GM12878 (cell line): Measurements from ENCODE around the gene ALDH3B2. TPM values are rescaled to one million over a fixed set of nuclear protein-coding genes. Genes with fewer than 3 reads are reported as not detected.
A peak's percentile ranks its signal among the peaks of the same experiment; 100 is the strongest.

Source experiments
- ATF2 ChIP-seq: IDR thresholded peaks from 2 replicates; pipeline ENCODE4 v1.6.1; 2012; ENCODE audit warnings: low read length, inconsistent platforms
- E2F8 ChIP-seq: fragments of 450-650 bp; IDR thresholded peaks from 2 replicates; pipeline ENCODE4 v1.6.1; 2018; ENCODE audit warnings: mild to moderate bottlenecking, low read depth, moderate library complexity; ENCODE audit not compliant: partially characterized antibody
- ETV6 ChIP-seq, 2 experiments: fragments of 450-650 bp in 1 of 2; IDR thresholded peaks in 1 of 2; conservative IDR thresholded peaks in 1 of 2; 2 replicates each; pipeline ENCODE4 v1.6.1; 2014; ENCODE audit warnings: antibody characterized with exemption in 1 of 2, borderline replicate concordance in 1 of 2, low read depth in 1 of 2, mild to moderate bottlenecking in 1 of 2, moderate library complexity in 1 of 2
- FOS ChIP-seq: IDR thresholded peaks from 3 replicates; pipeline ENCODE4 v1.6.1; 2011; ENCODE audit warnings: borderline replicate concordance; ENCODE audit not compliant: insufficient read length; ENCODE audit errors: extremely low read depth
- KDM1A ChIP-seq: fragments of 200-600 bp; sonication (generic); IDR thresholded peaks from 2 replicates; pipeline ENCODE4 v1.6.1; 2016; ENCODE audit warnings: borderline replicate concordance
- MAX ChIP-seq: IDR thresholded peaks from 2 replicates; pipeline ENCODE4 v1.6.1; 2012; ENCODE audit warnings: low read depth, low read length, improper control_type of control experiment
- MEF2A ChIP-seq: IDR thresholded peaks from 2 replicates; pipeline ENCODE4 v1.6.1; 2011; ENCODE audit warnings: low read depth, mild to moderate bottlenecking, low read length, moderate library complexity; ENCODE audit not compliant: insufficient read depth
- MYB ChIP-seq: fragments of 150-350 bp; IDR thresholded peaks from 2 replicates; pipeline ENCODE4 v1.6.1; 2014; ENCODE audit warnings: mild to moderate bottlenecking, low read depth, low read length, borderline replicate concordance
- NBN ChIP-seq: fragments of 450-650 bp; IDR thresholded peaks from 2 replicates; pipeline ENCODE4 v1.6.1; 2016
- NFXL1 ChIP-seq: fragments of 450-650 bp; IDR thresholded peaks from 2 replicates; pipeline ENCODE4 v1.6.1; 2017; ENCODE audit warnings: antibody characterized with exemption, mild to moderate bottlenecking, borderline replicate concordance
- NR2C2 ChIP-seq: IDR thresholded peaks from 2 replicates; pipeline ENCODE4 v1.6.1; 2011; ENCODE audit warnings: borderline replicate concordance, low read depth; ENCODE audit not compliant: control insufficient read depth, insufficient read length
- POU2F2 ChIP-seq: IDR thresholded peaks from 3 replicates; pipeline ENCODE4 v1.6.1; 2011; ENCODE audit warnings: low read depth, mild to moderate bottlenecking, low read length, borderline replicate concordance
- RAD21 ChIP-seq: IDR thresholded peaks from 2 replicates; pipeline ENCODE4 v1.6.1; 2011; ENCODE audit warnings: mild to moderate bottlenecking, low read depth, low read length, moderate library complexity; ENCODE audit not compliant: insufficient read depth
- RAD51 ChIP-seq: fragments of 450-650 bp; IDR thresholded peaks from 2 replicates; pipeline ENCODE4 v1.6.1; 2016; ENCODE audit warnings: moderate library complexity, mild to moderate bottlenecking, inconsistent platforms
- RB1 ChIP-seq: fragments of 450-650 bp; formaldehyde crosslinking; IDR thresholded peaks from 2 replicates; pipeline ENCODE4 v1.6.1; 2017; ENCODE audit warnings: mild to moderate bottlenecking, borderline replicate concordance
- RBBP5 ChIP-seq: fragments of 200-600 bp; sonication (generic); conservative IDR thresholded peaks from 2 replicates; pipeline ENCODE4 v1.6.1; 2016
- RELA ChIP-seq: fragments of 450-650 bp; IDR thresholded peaks from 2 replicates; pipeline ENCODE4 v1.8.0; 2014; ENCODE audit warnings: borderline replicate concordance; ENCODE audit not compliant: partially characterized antibody
- RUNX3 ChIP-seq: IDR thresholded peaks from 2 replicates; pipeline ENCODE4 v1.6.1; 2012; ENCODE audit warnings: low read length, inconsistent platforms
- SPI1 ChIP-seq: IDR thresholded peaks from 2 replicates; pipeline ENCODE4 v1.6.1; 2011; ENCODE audit warnings: low read depth, mild to moderate bottlenecking, low read length, moderate library complexity, borderline replicate concordance; ENCODE audit not compliant: insufficient read depth
- TAF1 ChIP-seq: IDR thresholded peaks from 2 replicates; pipeline ENCODE4 v1.6.1; 2011; ENCODE audit warnings: mild to moderate bottlenecking, low read depth, low read length, borderline replicate concordance
- TCF12 ChIP-seq: IDR thresholded peaks from 2 replicates; pipeline ENCODE4 v1.6.1; 2011; ENCODE audit warnings: low read depth, mild to moderate bottlenecking, low read length
- YBX1 ChIP-seq: fragments of 450-650 bp; IDR thresholded peaks from 2 replicates; pipeline ENCODE4 v1.6.1; 2016; ENCODE audit warnings: antibody characterized with exemption
- ZBTB4 ChIP-seq: fragments of 450-650 bp; formaldehyde crosslinking; IDR thresholded peaks from 2 replicates; pipeline ENCODE4 v1.4.0; 2022; ENCODE audit warnings: mild to moderate bottlenecking, moderate library complexity
- ZNF24 ChIP-seq: fragments of 450-650 bp; IDR thresholded peaks from 2 replicates; pipeline ENCODE4 v1.6.1; 2017; ENCODE audit warnings: antibody characterized with exemption, mild to moderate bottlenecking
- polyA plus RNA-seq, 11 experiments: library from polyadenylated mRNA; depleted of rRNA in 4 of 11; unstranded in 6 of 11; stranded (reverse) in 5 of 11; fragments of >200 nt; fragmentation: Nextera tagmentation in 4 of 11; fragmentation: Illumina TruSeq in 1 of 11; extraction: Ambion mirVana in 4 of 11; extraction: Trizol in 1 of 11; gene quantifications; 1 replicate in 1 of 11; 2 replicates in 10 of 11; pipeline versions ENCODE4 v1.2.1 to v1.2.3, GENCODE V29; 2011 to 2016; ENCODE audit warnings: inconsistent platforms in 2 of 11, missing spikeins in 2 of 11, low read depth in 1 of 11
- total RNA-seq, 4 experiments: library from RNA; depleted of rRNA in 3 of 4; stranded (reverse); fragments of >200 nt in 3 of 4; fragmentation: Illumina TruSeq in 1 of 4; extraction: Trizol in 1 of 4; gene quantifications; 2 replicates each; pipeline versions ENCODE4 v1.2.1 to v1.2.3, GENCODE V29; 2013 to 2021

ALDH3B2 gene
- total and polyA plus RNA-seq, 10 of the 15 experiments (the other 5 are each of a cell fraction or from before 2014, with no cell fraction given) = 0.09 to 0.17 TPM; not detected in 8

GRCh38 chr11:67640021-67640757 is 34.2 kb downstream of the ALDH3B2 start (continued):
- TF ChIP-seq ATF2 (no peak), POU2F2 (no peak), RAD21 (peak; percentile 68), RB1 (peak; percentile 85; the same call in 1 of the 2 replicates), FOS (no peak), TAF1 (no peak), SPI1 (no peak), RBBP5 (no peak), YBX1 (no peak), NFXL1 (no peak), KDM1A (no peak), MEF2A (no peak), TCF12 (0 out of 2 replicates have a peak, but pooled peaks have one; percentile 14), RAD51 (no peak), ETV6 (conservative IDR thresholded peaks at IDR 0.05 in 1 of 2, IDR thresholded peaks at IDR 0.05 in 1 of 2; ENCODE audit: borderline replicate concordance in 1 of 2, low read depth in 1 of 2) (no peak), MYB (no peak), ZBTB4 (CRISPR knock-in tag) (no peak), MAX (0 out of 2 replicates have a peak, but pooled peaks have one; percentile 19), NR2C2 (no peak), ZNF24 (no peak), RELA (no peak), RUNX3 (no peak), NBN (no peak), E2F8 (peak; percentile 47)
